Mesenchymal stem cell (in vitro differentiated cells and primary cell): ENCODE results near the gene SEPTIN5.
"Not testable (repeated sequence)": the region's sequence is repeated elsewhere in the genome, so short reads cannot be mapped to it uniquely, and the experiment has no call there.

Source experiments
- DNase-seq: peaks from one replicate; pipeline ENCODE4 v3.0.0-alpha.2; 2013
- H2AFZ ChIP-seq: one replicate; pipeline ENCODE4 v1.6.1; 2013; ENCODE audit warnings: low read depth, mild to moderate bottlenecking, control low read depth, inconsistent platforms, low read length, moderate library complexity
- H2AK5ac ChIP-seq: 2 replicates; pipeline ENCODE4 v1.6.1; 2013; ENCODE audit warnings: low read length, moderate library complexity, mild to moderate bottlenecking, inconsistent platforms; ENCODE audit not compliant: severe bottlenecking
- H2BK120ac ChIP-seq: one replicate; pipeline ENCODE4 v1.6.1; 2013; ENCODE audit warnings: low read depth, mild to moderate bottlenecking, inconsistent platforms, low read length, moderate library complexity
- H2BK12ac ChIP-seq, 2 experiments: one replicate each; pipeline ENCODE4 v1.6.1; 2013; ENCODE audit warnings: inconsistent platforms in 2 of 2, low read length in 2 of 2, mild to moderate bottlenecking in 2 of 2, moderate library complexity in 2 of 2, control low read depth in 1 of 2
- H2BK15ac ChIP-seq: one replicate; pipeline ENCODE4 v1.6.1; 2013; ENCODE audit warnings: mild to moderate bottlenecking, low read depth, inconsistent platforms; ENCODE audit not compliant: poor library complexity, severe bottlenecking
- H2BK5ac ChIP-seq: 2 replicates; pipeline ENCODE4 v1.6.1; 2013; ENCODE audit warnings: low read depth, mild to moderate bottlenecking, low read length, control low read depth, inconsistent platforms; ENCODE audit not compliant: poor library complexity, severe bottlenecking
- H3K14ac ChIP-seq, 2 experiments: one replicate each; pipeline ENCODE4 v1.6.1; 2013; ENCODE audit warnings: inconsistent platforms in 2 of 2, low read length in 2 of 2, control low read depth in 1 of 2, mild to moderate bottlenecking in 1 of 2, moderate library complexity in 1 of 2
- H3K18ac ChIP-seq, 2 experiments: one replicate each; pipeline ENCODE4 v1.6.1; 2013; ENCODE audit warnings: inconsistent platforms in 2 of 2, low read length in 2 of 2, control low read depth in 1 of 2, low read depth in 1 of 2, mild to moderate bottlenecking in 1 of 2
- H3K23ac ChIP-seq, 2 experiments: one replicate each; pipeline ENCODE4 v1.6.1; 2013; ENCODE audit warnings: inconsistent platforms in 2 of 2, low read length in 2 of 2, mild to moderate bottlenecking in 2 of 2, moderate library complexity in 2 of 2, control low read depth in 1 of 2
- H3K27ac ChIP-seq: 2 replicates; pipeline ENCODE4 v1.5.1; 2013; ENCODE audit warnings: mild to moderate bottlenecking, moderate library complexity, low read length, control low read depth, inconsistent platforms; ENCODE audit not compliant: poor library complexity, severe bottlenecking
- H3K27me3 ChIP-seq, 2 experiments: 2 replicates each; pipeline versions ENCODE4 v1.6.1 to v1.7.0; 2013; ENCODE audit warnings: low read length in 2 of 2, mild to moderate bottlenecking in 2 of 2, moderate library complexity in 2 of 2, control low read depth in 1 of 2, inconsistent platforms in 1 of 2; ENCODE audit not compliant: control insufficient read depth in 1 of 2, insufficient read depth in 1 of 2
- H3K36me3 ChIP-seq, 2 experiments: 2 replicates each; pipeline versions ENCODE4 v1.6.1 to v1.7.0; 2013; ENCODE audit warnings: low read length in 2 of 2, control low read depth in 1 of 2, inconsistent platforms in 1 of 2, low read depth in 1 of 2, mild to moderate bottlenecking in 1 of 2; ENCODE audit not compliant: insufficient read depth in 2 of 2, control insufficient read depth in 1 of 2
- H3K4ac ChIP-seq, 2 experiments: one replicate each; pipeline ENCODE4 v1.6.1; 2013; ENCODE audit warnings: inconsistent platforms in 2 of 2, low read length in 2 of 2, mild to moderate bottlenecking in 2 of 2, moderate library complexity in 2 of 2, control low read depth in 1 of 2, low read depth in 1 of 2
- H3K4me1 ChIP-seq: 2 replicates; pipeline ENCODE4 v1.6.1; 2013; ENCODE audit warnings: low read depth, low read length, control low read depth; ENCODE audit not compliant: control insufficient read depth, insufficient read depth
- H3K4me2 ChIP-seq: 2 replicates; pipeline ENCODE4 v1.6.1; 2013; ENCODE audit warnings: low read length, mild to moderate bottlenecking, inconsistent platforms; ENCODE audit not compliant: poor library complexity, severe bottlenecking
- H3K4me3 ChIP-seq, 2 experiments: 2 replicates each; pipeline versions ENCODE4 v1.5.1 to v1.7.0; 2013; ENCODE audit warnings: low read length in 2 of 2, mild to moderate bottlenecking in 2 of 2, control low read depth in 1 of 2, low read depth in 1 of 2; ENCODE audit not compliant: insufficient read depth in 1 of 2
- H3K79me1 ChIP-seq: replicated peaks from 2 replicates; pipeline ENCODE4 v1.6.1; 2013; ENCODE audit warnings: mild to moderate bottlenecking, control low read depth, low read length, inconsistent platforms; ENCODE audit not compliant: poor library complexity, severe bottlenecking
- H3K9ac ChIP-seq: 2 replicates; pipeline ENCODE4 v1.7.0; 2013; ENCODE audit warnings: mild to moderate bottlenecking, low read length, moderate library complexity
- H3K9me3 ChIP-seq: 2 replicates; pipeline ENCODE4 v1.7.0; 2013; ENCODE audit warnings: mild to moderate bottlenecking, low read length; ENCODE audit not compliant: control insufficient read depth
- H4K8ac ChIP-seq: one replicate; pipeline ENCODE4 v1.6.1; 2013; ENCODE audit warnings: inconsistent platforms, mild to moderate bottlenecking, low read length, moderate library complexity
- H4K91ac ChIP-seq: one replicate; pipeline ENCODE4 v1.6.1; 2013; ENCODE audit warnings: mild to moderate bottlenecking, low read length, inconsistent platforms
- WGBS: methylation state at CpG from one replicate; pipeline ENCODE4 v1.1.7; 2013; ENCODE audit warnings: mixed read lengths; 5-methylcytosine and 5-hydroxymethylcytosine counted together

Gene SEPTIN5

GRCh38 chr22:19723983-19724827, 9.9 kb downstream of the SEPTIN5 start:
- Histone ChIP-seq H3K79me1 (no peaks in the 10 kb centered on the region), H3K4me1 (peaks cover 29% of the 10 kb centered on the region), H3K4ac (no peak overlapping the region), H3K4me2 (peak overlapping the region; percentile 78), H3K27me3 (peaks cover 22 to 64% of the 10 kb centered on the region in 2 experiments), H2AK5ac (no peak overlapping the region), H2BK12ac (no peak overlapping the region), H3K9me3 (no peaks in the 10 kb centered on the region), H3K14ac (no peak overlapping the region), H3K4me3 (peak overlapping the region in 1 of 2 experiments; percentile 45), H3K18ac (no peak overlapping the region), H2BK15ac (no peak overlapping the region), H3K27ac (no peak overlapping the region), H4K91ac (no peak overlapping the region), H2AFZ (no peak overlapping the region), H3K23ac (peak overlapping the region in 1 of 2 experiments; percentile 84), H3K36me3 (peaks cover 0 to 25% of the 10 kb centered on the region in 2 experiments), H3K9ac (no peak overlapping the region), H4K8ac (no peak overlapping the region), H2BK5ac (no peak overlapping the region), H2BK120ac (no peak overlapping the region)
- WGBS: 6% methylated on average over 80 of the region's 89 CpGs
- DNase-seq: peak; percentile 46

- Histone ChIP-seq H3K18ac (no peak overlapping the region), H2BK15ac (no peak overlapping the region), H2BK5ac (no peak overlapping the region), H2AFZ (no peak overlapping the region), H3K4me2 (no peak overlapping the region), H3K9ac (no peak overlapping the region), H3K9me3 (no peaks in the 10 kb centered on the region), H3K4me3 (no peak overlapping the region), H3K27ac (no peak overlapping the region), H3K23ac (no peak overlapping the region), H3K4me1 (peaks cover 29% of the 10 kb centered on the region), H3K4ac (no peak overlapping the region), H3K27me3 (peaks cover 24 to 55% of the 10 kb centered on the region in 2 experiments), H3K14ac (no peak overlapping the region), H3K79me1 (no peaks in the 10 kb centered on the region), H4K8ac (no peak overlapping the region), H3K36me3 (peaks cover 0 to 18% of the 10 kb centered on the region in 2 experiments), H2BK12ac (no peak overlapping the region), H4K91ac (no peak overlapping the region), H2AK5ac (no peak overlapping the region), H2BK120ac (no peak overlapping the region)
- WGBS: 66% methylated on average over 45 of the region's 45 CpGs
- DNase-seq: no peak
These were observed 10.8 kb downstream of the SEPTIN5 start for GRCh38 chr22:19724927-19725661.

- not testable (repeated sequence) for H2AFZ ChIP-seq, H3K79me1 ChIP-seq, H3K14ac ChIP-seq, H2AK5ac ChIP-seq, H3K4me2 ChIP-seq, H4K8ac ChIP-seq, H3K23ac ChIP-seq, DNase-seq, H2BK12ac ChIP-seq, H3K27ac ChIP-seq, H3K9ac ChIP-seq, H3K9me3 ChIP-seq, H2BK5ac ChIP-seq, H2BK120ac ChIP-seq, H3K4ac ChIP-seq, H2BK15ac ChIP-seq
- peak overlapping the region in 1 of 2 experiments; percentile 18 for H3K18ac ChIP-seq
- H3K4me1 ChIP-seq: peaks cover 36% of the 10 kb centered on the region
- peak overlapping the region; percentile 34 for H4K91ac ChIP-seq
- peaks cover 28 to 43% of the 10 kb centered on the region in 2 experiments for H3K27me3 ChIP-seq
- peak overlapping the region in 1 of 2 experiments; percentile 1 for H3K4me3 ChIP-seq
- H3K36me3 ChIP-seq: peaks cover 0 to 12% of the 10 kb centered on the region in 2 experiments
- 73% methylated on average over 87 of the region's 96 CpGs for WGBS
These were observed 11.9 kb downstream of the SEPTIN5 start for GRCh38 chr22:19726064-19726788.
